Esophagus muscularis mucosa (tissue), 4 donors: Measurements from ENCODE around the gene PROB1.

Experiments
- EP300 ChIP-seq: sonication (generic); formaldehyde crosslinking; IDR thresholded peaks from one replicate; pipeline ENCODE4 v1.6.1; 2017; ENCODE audit warnings: antibody characterized with exemption
- POLR2A ChIP-seq: fragments of 450-650 bp; IDR thresholded peaks from one replicate; pipeline ENCODE4 v1.6.1; 2017; ENCODE audit warnings: antibody characterized with exemption, moderate library complexity, mild to moderate bottlenecking, low read depth
- POLR2AphosphoS5 ChIP-seq, 2 donors: sonication (generic); formaldehyde crosslinking; IDR thresholded peaks; one replicate each; pipeline ENCODE4 v1.6.1; 2017; ENCODE audit warnings: antibody characterized with exemption in 2 of 2
- TF ChIP-seq, protein P1 (sequence below), 3 experiments: fragments of 200-600 bp in 2 of 3; fragments of 450-650 bp in 1 of 3; sonication (generic) in 2 of 3; IDR thresholded peaks; one replicate each; pipeline ENCODE4 v1.5.1; 2017 to 2019; ENCODE audit warnings: antibody characterized with exemption in 3 of 3, mild to moderate bottlenecking in 2 of 3, moderate library complexity in 1 of 3

DNA sequence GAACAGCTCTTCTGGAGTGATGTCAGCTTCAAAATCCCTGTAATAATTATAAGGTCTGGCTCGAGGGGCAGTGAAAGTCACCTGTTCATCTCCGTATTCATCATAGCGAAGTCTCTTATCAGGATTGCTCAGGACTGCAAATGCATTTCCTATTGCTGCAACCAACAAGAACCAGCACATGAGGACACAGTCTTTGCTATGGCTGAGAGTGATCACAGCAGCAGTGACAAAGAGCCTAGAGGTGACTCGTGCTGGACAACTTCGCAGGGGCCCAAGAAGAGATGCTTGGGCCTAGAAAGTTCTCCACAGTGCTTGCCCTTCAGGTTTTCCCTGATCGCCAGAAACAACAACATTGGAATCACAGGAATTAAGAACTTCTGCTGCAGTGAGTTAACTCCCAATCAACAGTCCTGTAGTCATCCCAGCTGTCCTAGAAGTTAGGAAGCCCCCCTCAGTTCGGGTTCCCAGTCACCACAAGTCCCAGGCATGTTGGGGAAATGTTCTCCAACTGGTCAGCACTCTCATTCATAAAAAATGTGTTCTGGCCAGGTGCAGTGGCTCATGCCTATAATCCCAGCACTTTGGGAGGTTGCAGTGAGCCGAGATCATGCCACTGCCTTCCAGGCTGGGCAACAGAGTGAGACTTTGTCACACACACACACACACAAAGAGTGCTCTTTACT is 31.4 kb upstream of the PROB1 start:
- TF ChIP-seq, protein P1, sequence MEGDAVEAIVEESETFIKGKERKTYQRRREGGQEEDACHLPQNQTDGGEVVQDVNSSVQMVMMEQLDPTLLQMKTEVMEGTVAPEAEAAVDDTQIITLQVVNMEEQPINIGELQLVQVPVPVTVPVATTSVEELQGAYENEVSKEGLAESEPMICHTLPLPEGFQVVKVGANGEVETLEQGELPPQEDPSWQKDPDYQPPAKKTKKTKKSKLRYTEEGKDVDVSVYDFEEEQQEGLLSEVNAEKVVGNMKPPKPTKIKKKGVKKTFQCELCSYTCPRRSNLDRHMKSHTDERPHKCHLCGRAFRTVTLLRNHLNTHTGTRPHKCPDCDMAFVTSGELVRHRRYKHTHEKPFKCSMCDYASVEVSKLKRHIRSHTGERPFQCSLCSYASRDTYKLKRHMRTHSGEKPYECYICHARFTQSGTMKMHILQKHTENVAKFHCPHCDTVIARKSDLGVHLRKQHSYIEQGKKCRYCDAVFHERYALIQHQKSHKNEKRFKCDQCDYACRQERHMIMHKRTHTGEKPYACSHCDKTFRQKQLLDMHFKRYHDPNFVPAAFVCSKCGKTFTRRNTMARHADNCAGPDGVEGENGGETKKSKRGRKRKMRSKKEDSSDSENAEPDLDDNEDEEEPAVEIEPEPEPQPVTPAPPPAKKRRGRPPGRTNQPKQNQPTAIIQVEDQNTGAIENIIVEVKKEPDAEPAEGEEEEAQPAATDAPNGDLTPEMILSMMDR (IDR thresholded peaks at IDR 0.05): no peak
- no peak for TF ChIP-seq POLR2AphosphoS5 (IDR thresholded peaks at IDR 0.05)
- no peak for TF ChIP-seq POLR2A
- TF ChIP-seq EP300: no peak
